H1 (cell line): ENCODE measurements around the gene ARID1B. TPM values are rescaled to one million over a fixed set of nuclear protein-coding genes. Genes with fewer than 3 reads are reported as not detected.

Source experiments
- CHD7 ChIP-seq: fragments of 300-600 bp; sonication (generic); IDR thresholded peaks from 2 replicates; pipeline ENCODE4 v1.7.1; 2012; ENCODE audit warnings: low read length, moderate library complexity, mild to moderate bottlenecking, inconsistent platforms; ENCODE audit not compliant: insufficient replicate concordance
- JUN ChIP-seq: IDR thresholded peaks from 2 replicates; pipeline ENCODE4 v1.6.1; 2011; ENCODE audit warnings: low read depth, mild to moderate bottlenecking, improper control_type of control experiment, low read length
- SIN3A ChIP-seq, 2 experiments: IDR thresholded peaks in 1 of 2; conservative IDR thresholded peaks in 1 of 2; 2 replicates each; pipeline ENCODE4 v1.6.1; 2011 to 2012; ENCODE audit warnings: low read length in 2 of 2, improper control_type of control experiment in 1 of 2, low read depth in 1 of 2, mild to moderate bottlenecking in 1 of 2
- SP4 ChIP-seq: IDR thresholded peaks from 2 replicates; pipeline ENCODE4 v1.6.1; 2012; ENCODE audit warnings: low read length, inconsistent platforms
- polyA plus RNA-seq, 7 experiments: library from polyadenylated mRNA; depleted of rRNA in 3 of 7; stranded (reverse) in 5 of 7; unstranded in 2 of 7; fragments of >200 nt in 5 of 7; fragments of 200-250 nt in 2 of 7; gene quantifications; 1 replicate in 5 of 7; 2 replicates in 1 of 7; 4 replicates in 1 of 7; pipeline versions ENCODE4 v1.2.1 to v1.2.3, GENCODE V29; 2011 to 2013; ENCODE audit warnings: missing spikeins in 2 of 7, mixed read lengths in 2 of 7
- total RNA-seq: library from RNA; stranded (reverse); fragmentation: NEBNext Ultra II Directional; extraction: Animal tissue kit (Norgen Biotek cat#: 25700); gene quantifications from 2 replicates; pipeline ENCODE4 v1.2.1, GENCODE V29; 2021

Gene ARID1B
- total and polyA plus RNA-seq, 2 of the 8 experiments (the other 6 are each of a cell fraction or from before 2014, with no cell fraction given): 24.3 to 70.3 TPM

- TF ChIP-seq CHD7 (no peak), SIN3A (conservative IDR thresholded peaks at IDR 0.05 in 1 of 2, IDR thresholded peaks at IDR 0.05 in 1 of 2; ENCODE audit: low read depth in 1 of 2, low read length in 2 of 2) (no peak), SP4 (no peak), JUN (no peak)
Observed at GRCh38 chr6:157060440-157060952, 283.3 kb downstream of the ARID1B start (continued).
